Mucosa of descending colon (tissue), 3 donors: ENCODE measurements around the gene HLA-DQA1. TPM values are rescaled to one million over a fixed set of nuclear protein-coding genes. Genes with fewer than 3 reads are reported as not detected.

Experiments
- ATAC-seq: fragments of 200-7000 bp; cut with Tn5 transposase; one replicate; pipeline ENCODE4 v1.9.1; 2020; ENCODE audit warnings: mild to moderate bottlenecking, moderate library complexity
- DNase-seq, 3 donors: peaks; one replicate each; pipeline ENCODE4 v3.0.0-alpha.2; 2020
- H3K36me3 ChIP-seq: fragments of 200-600 bp; one replicate; pipeline ENCODE4 v1.8.0; 2021; ENCODE audit warnings: low read depth, mild to moderate bottlenecking
- H3K4me1 ChIP-seq: fragments of 200-600 bp; one replicate; pipeline ENCODE4 v1.8.0; 2021; ENCODE audit warnings: low read depth, mild to moderate bottlenecking
- H3K4me3 ChIP-seq: fragments of 200-600 bp; one replicate; pipeline ENCODE4 v1.8.0; 2021; ENCODE audit warnings: mild to moderate bottlenecking
- H3K9me3 ChIP-seq: fragments of 200-600 bp; one replicate; pipeline ENCODE4 v1.8.0; 2021; ENCODE audit warnings: mild to moderate bottlenecking
- intact Hi-C, 2 donors: fragments of 100-400 bp; cut with DNase I in 1 of 2; cut with micrococcal nuclease in 1 of 2; formaldehyde crosslinking; loops; one replicate each; pipeline versions ENCODE4 v1.11.0 to v1.11.1; 2022; cut with DNase I, micrococcal nuclease
- total RNA-seq, 3 donors: library from RNA; stranded (reverse); fragmentation: NEBNext Ultra II Directional in 2 of 3; extraction: Animal tissue kit (Norgen Biotek cat#: 25700) in 2 of 3; gene quantifications; one replicate each; pipeline versions ENCODE4 v1.2.1 to v1.2.4, GENCODE V29; 2021 to 2023
- TF ChIP-seq, protein P1 (sequence below): fragments of 200-600 bp; IDR thresholded peaks from one replicate; pipeline ENCODE4 v1.8.0; 2022; ENCODE audit warnings: antibody characterized with exemption, mild to moderate bottlenecking
- donor health status: DM: no; HTN: no; CAD: no; lungs with moderate emphysema.
- donor health status: DM: no; HTN: no; CAD: no.
- donor health status: DM: no; HTN: yes; CAD: no.

Gene HLA-DQA1
- total RNA-seq, 3 donors from 2014 or later, result 9.9 to 36.2 (median 24.1) TPM

DNA sequence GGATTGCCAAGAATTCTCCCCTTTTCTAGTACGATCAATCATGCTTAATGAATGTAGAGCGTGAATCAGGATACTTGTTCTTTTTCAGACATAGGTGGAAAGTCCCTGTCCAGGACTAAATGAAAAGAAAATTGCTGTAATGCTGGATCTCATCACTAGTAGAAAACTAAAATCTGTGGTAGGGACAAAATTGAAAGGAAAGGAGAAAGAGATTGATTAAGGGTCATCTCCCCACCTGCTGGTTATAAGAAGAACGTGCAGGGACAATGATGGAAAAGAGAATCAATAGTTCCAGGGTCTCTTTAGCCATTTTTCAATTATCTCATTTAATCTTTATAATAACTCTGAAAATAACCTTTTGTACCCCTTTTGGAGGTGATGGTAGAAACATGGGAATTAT lies 28.8 kb upstream of the HLA-DQA1 start:
- H3K36me3 ChIP-seq, result no peaks in the 10 kb centered on the region
- no peak overlapping the region for H3K4me3 ChIP-seq
- no peak for ATAC-seq
- no peak for DNase-seq
- TF ChIP-seq, protein P1, sequence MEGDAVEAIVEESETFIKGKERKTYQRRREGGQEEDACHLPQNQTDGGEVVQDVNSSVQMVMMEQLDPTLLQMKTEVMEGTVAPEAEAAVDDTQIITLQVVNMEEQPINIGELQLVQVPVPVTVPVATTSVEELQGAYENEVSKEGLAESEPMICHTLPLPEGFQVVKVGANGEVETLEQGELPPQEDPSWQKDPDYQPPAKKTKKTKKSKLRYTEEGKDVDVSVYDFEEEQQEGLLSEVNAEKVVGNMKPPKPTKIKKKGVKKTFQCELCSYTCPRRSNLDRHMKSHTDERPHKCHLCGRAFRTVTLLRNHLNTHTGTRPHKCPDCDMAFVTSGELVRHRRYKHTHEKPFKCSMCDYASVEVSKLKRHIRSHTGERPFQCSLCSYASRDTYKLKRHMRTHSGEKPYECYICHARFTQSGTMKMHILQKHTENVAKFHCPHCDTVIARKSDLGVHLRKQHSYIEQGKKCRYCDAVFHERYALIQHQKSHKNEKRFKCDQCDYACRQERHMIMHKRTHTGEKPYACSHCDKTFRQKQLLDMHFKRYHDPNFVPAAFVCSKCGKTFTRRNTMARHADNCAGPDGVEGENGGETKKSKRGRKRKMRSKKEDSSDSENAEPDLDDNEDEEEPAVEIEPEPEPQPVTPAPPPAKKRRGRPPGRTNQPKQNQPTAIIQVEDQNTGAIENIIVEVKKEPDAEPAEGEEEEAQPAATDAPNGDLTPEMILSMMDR, result no peak
- no peaks in the 10 kb centered on the region for H3K9me3 ChIP-seq
- intact Hi-C loops, result no loop called here
- no peaks in the 10 kb centered on the region for H3K4me1 ChIP-seq

DNA sequence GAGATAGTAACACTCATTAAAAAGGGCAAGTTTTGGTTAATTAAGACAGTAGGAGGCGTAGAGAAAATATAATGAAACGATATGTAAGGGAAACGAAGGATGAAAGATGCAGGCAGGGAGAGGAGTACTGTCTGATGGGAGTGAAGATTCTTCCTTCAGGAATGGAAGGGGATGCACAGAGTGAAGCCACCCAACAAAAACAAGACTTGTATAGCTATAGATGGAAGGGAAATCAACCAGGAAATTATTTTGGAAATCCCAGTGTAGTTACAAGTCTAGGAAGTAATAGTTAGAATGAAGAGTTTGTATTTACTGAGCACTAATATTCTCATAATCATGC lies 27.8 kb upstream of the HLA-DQA1 start:
- no peak for ATAC-seq
- DNase-seq, result no peak
- Histone ChIP-seq H3K4me1 (no peaks in the 10 kb centered on the region), H3K4me3 (no peak overlapping the region), H3K36me3 (no peaks in the 10 kb centered on the region), H3K9me3 (no peaks in the 10 kb centered on the region)
- TF ChIP-seq, protein P1, result no peak
- intact Hi-C loops, result no loop called here

DNA sequence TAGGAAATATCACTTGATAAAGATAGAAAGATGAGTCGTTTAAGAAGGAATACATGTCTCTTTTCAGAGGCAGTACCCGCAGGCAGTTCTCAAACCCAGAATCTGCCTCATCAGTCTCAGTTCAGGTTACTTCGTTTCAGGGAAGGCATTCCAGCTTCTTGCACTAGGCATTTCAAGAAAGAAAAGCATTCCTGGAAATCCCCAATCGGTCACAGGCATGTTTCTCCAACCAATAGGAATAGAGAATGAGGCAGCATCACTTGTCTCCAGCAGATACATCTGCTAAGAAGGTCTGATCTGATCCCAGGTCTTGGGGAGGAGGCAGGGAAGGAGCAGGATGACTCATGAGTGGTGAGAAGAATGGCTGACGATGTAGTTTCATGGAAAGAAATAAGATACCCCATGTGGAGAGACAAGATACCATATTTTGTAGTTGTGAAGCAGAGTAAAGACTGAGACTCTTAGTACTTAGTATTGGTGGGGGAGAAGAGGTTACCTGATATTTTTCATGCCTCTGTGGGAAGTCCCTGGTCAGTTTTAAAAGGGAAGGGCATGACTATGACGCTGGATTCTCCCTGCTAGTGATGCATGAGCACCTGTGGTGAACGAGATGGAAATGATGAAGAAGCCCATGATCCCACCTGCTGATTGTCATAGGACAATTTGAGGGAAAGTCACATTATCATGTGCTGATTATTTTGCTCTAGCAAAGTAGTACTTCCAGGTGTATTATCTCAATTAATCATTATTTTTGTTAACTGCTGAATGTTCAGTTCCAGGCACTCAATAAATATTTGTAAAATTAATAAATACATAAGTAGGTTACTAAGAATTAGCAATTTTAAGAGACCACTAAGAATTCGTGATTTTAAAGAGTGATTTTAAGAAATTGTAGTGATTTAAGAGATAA lies 27.2 kb upstream of the HLA-DQA1 start:
- H3K4me3 ChIP-seq, result no peak overlapping the region
- H3K4me1 ChIP-seq, result no peaks in the 10 kb centered on the region
- intact Hi-C loops, result no loop called here
- TF ChIP-seq, protein P1, result no peak
- peak; percentile 100 for ATAC-seq
- H3K36me3 ChIP-seq, result no peaks in the 10 kb centered on the region
- DNase-seq, result peak in 1 of 3 donors; percentile 35
- no peaks in the 10 kb centered on the region for H3K9me3 ChIP-seq

DNA sequence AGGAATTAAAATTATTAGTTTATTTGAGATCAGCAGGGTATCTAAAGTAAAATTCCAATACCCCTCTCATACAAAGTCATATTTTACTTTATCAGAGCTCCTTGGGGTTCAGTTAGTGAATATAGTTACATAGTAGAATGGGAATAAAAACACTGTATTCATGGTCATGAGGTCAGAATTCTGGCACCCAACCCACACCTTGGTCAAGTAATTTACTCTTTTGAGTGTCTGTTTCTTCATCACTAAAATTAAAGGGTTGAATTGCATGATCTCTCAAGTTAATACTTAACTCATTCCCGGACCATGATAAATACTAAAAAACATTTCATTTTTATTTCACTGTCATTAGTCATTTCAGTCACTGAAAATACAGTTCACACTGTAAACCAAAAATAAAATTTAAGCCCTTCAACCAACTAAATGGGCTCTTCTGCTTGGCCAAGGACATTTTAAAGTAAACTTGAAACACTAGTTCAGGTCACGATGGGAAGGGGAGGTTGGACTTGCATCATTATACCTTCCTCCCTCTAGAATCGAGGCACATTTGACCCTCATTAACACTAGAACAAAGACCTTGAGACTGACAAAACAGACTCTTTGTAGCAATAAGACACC lies 26.4 kb upstream of the HLA-DQA1 start:
- Histone ChIP-seq H3K9me3 (no peaks in the 10 kb centered on the region), H3K4me3 (no peak overlapping the region), H3K36me3 (no peaks in the 10 kb centered on the region), H3K4me1 (no peaks in the 10 kb centered on the region)
- ATAC-seq, result no peak
- TF ChIP-seq, protein P1, result no peak
- DNase-seq, result no peak
- intact Hi-C loops, result no loop called here

DNA sequence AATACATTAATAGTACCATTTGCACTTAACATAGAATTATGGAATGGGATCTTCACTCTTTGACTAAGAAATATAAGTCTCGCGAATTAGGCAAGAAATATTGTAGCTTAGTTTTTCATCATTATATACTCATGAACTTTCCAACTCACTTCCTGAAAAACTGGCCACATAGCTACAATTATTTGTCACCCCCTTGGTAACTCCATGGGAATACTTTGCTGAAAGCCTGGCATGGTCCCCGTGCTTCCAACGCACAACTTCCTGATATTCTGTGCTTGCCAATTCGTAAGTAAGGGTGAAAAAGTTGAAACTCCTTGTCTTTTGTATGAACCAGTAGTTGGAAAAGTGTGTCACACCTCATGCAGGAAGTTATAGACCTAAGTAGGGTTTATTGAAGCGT lies 23.7 kb upstream of the HLA-DQA1 start:
- Histone ChIP-seq H3K36me3 (no peaks in the 10 kb centered on the region), H3K4me3 (no peak overlapping the region), H3K9me3 (no peaks in the 10 kb centered on the region), H3K4me1 (no peaks in the 10 kb centered on the region)
- intact Hi-C loops, result no loop called here
- DNase-seq (no peak), ATAC-seq (no peak)
- TF ChIP-seq, protein P1, result no peak
